GM12801 (cell line): ENCODE data around the gene INPPL1.

Experiments
- TF ChIP-seq, protein P1 (sequence below): IDR thresholded peaks from one replicate; pipeline ENCODE4 v1.5.1; 2011; ENCODE audit warnings: control low read depth; ENCODE audit not compliant: insufficient read length; ENCODE audit errors: extremely low read depth

The INPPL1 gene

DNA sequence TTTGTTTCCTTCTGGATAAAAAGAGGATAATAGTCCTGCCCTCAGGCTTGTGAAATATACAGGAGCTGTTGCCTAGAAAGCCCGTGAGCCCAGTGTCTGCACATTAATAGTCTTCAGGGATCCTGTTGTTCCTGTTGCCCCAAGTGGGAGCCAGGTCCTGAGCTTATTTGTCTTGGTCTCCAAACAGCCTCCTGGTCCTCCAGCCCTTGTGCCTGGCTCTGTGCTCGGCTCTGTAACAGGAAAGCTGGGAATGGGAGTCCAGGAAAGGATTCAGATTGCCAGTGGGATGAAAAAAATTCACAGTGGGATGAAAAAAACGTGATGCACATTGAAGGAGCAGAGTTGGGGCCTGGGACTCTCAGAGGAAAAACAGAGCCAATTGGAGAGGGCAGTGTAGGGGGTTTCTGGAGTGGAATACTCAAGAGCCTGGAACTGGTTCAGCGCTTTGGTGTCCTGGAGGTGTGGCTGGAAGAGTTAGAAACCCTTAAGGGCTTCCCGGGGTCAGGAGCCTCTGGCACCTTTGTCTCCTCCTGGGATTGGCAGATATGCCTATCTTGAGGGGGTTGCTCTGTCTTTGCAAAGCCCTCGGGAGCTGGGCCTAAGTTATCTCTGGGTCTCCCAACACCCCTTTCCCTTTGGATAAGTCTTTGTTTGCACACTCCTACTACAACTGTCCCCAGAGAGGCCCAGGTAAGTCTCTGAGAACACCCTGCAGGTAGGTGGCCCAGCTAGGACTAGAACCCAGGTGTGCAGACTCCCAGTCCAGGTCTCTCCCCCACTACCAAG is 2.3 kb upstream of the INPPL1 start:
- TF ChIP-seq, protein P1, sequence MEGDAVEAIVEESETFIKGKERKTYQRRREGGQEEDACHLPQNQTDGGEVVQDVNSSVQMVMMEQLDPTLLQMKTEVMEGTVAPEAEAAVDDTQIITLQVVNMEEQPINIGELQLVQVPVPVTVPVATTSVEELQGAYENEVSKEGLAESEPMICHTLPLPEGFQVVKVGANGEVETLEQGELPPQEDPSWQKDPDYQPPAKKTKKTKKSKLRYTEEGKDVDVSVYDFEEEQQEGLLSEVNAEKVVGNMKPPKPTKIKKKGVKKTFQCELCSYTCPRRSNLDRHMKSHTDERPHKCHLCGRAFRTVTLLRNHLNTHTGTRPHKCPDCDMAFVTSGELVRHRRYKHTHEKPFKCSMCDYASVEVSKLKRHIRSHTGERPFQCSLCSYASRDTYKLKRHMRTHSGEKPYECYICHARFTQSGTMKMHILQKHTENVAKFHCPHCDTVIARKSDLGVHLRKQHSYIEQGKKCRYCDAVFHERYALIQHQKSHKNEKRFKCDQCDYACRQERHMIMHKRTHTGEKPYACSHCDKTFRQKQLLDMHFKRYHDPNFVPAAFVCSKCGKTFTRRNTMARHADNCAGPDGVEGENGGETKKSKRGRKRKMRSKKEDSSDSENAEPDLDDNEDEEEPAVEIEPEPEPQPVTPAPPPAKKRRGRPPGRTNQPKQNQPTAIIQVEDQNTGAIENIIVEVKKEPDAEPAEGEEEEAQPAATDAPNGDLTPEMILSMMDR = no peak

DNA sequence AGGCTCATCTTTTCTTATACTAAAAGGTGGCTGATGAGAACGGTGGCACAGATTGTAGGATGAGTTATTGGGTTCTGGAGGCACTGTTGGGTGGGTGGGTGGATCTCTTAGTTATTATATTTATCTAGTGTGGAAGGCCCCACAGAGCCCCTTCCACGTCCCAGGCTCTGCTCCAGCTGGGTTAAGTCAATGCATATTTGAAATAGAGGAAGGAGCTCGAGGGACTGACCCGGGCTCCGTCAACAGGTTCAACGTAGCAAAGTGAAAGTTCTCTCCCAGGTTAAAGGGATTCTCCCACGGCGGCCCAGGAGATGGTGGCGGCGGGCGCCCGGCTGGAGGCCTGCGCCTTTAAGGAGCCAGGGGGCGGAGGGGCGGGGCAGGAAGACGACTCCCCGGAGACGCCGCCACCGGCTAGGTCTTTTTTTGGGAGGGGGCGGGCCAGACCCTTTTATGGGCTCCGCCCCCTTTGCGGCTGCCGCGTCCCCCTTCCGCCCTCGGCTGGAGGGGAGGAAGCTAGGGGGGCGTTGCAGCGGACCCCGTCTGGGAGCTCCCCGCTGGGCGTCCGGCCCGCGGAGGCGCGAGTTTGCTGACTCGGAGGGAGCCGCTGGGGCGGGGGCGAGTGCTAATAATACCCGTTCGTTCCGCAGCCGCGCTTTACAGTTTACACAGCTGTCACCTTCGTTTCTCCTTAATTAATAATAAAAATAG is 1.5 kb upstream of the INPPL1 start:
- TF ChIP-seq, protein P1 = no peak

DNA sequence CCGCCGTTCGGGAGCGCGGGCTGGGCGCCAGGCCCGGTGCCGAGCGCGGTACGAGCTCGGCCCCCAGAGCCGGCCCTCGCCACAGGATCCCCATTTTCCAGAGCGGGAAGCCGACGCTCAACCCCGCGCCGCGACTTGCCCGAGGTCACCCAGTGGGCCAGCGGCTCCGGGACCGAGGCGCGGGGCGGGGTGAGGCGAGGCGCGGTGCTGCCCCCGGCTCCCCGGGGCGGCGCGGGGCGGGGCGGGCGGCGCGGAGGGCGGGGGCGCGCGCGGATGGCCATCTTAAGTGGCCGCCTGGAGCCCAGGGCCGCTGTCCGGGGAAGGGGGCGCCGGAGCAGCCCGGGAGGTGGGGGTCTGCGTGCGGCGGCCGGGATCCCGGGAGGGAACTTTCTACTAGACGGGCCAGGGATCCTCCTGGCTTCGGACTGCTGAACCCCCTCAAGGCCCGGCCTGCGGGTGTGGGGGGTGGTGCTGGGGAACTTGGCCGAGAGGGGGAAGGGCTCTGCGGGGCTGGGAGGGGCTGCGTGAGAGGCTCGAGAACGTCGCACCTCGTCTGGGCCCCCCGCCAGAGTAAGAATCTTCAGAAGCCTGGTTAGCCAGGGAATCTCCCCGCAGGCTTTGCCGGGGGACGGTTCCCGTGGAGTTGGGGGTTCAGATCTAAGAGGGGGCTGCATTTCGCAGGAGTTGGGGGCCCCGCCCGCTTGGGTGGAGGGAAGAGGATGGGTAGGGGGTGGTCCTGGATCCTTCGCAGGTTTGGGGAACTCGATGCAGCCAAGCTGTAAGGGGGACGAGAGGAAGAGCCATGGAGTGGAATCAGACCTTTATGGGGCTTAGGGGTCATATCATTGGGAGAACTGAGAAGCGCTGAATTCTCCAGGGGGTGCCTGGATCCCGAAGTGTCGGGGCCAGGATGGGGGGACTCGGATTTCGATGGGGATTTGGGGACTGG is 678 bp upstream of the INPPL1 start:
- TF ChIP-seq, protein P1 = no peak

DNA sequence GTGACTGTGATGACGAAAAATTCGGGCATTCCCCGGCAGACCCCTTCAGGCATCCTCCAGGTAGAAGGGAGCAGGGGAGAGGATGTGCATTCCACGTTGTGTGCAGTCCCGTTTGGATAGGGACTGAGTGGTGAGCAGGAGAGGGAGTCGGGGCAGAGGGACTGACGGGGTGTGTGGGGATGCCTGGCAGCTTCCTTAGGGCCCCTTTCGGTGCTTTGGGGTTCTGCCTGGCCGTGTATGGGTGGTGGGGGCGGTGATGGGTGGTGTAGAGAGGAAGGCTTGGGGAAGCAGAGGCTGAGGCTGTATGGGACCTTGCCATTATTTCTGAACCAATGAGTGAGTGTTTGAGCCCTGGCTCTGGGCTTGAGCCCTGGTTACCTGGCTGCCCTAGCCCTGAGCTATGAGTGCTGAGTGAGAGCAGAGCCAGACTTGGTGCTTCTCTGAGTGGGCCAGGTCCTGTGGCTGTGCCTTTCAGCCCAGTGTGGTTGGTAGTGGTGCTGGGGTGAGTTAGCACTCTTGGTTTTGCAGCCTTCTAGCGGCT is 914 bp downstream of the INPPL1 start:
- TF ChIP-seq, protein P1 = no peak

DNA sequence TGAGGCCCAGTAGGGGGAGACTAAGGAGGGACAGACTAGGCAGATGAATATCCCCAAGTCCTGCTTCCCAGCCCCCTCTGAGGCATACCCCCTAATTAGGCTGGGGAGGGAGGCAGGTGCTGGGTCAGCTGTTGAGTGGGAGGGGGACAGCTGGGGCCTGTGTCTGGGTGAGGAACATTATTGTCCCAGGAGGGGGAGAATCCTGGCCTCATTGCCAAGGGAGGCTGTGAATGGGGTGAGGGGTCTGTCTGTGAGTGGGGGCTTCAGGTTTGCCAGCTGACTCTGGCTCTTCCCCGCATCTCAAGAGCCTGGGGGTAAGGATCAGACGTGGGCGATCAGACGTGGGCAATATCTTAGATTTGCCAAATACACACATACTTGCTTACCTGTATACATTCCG is 2.1 kb downstream of the INPPL1 start:
- TF ChIP-seq, protein P1 = no peak

DNA sequence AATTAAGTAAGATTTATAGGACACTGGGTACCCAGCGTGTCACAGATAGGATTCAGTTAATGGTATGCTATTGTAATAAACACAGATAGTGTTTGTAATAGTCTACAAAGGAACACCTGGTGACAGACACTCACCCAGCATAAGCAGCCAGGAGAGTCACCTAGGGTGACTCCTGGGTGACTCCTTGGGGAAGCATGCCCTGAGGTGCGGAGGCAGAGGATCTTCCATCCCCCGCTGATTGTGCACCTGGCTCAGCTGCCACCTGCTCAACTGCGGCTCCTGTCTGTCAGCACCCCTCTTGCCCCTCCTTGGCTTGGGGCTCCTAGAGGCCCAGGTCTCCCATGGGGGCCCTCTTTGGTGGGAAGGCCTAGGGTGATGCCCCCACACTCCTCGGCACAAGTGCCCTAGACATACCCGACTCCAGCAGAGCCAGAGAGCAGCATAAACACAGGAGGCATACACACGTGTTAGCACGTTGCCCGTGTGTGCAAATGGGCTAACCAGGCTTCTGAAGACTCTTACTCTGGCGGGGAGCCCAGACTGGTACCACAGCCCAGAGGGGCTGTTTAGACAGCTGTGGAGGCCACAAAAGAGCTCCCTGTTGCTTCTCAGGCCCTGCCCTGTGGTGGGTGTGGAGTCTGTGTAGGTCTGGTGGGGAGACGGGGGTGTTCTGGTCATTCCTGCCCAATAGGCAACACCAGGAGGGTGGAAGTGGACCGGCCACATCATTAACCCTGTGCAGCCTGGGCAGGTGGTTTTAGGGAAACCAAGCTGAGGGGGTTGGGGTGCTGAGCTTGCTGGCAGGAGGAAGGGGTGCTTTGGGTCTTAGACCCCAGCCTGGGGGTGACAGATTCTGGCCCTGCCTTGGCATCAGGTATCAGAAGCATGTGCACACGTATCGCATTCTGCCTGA is 3.0 kb downstream of the INPPL1 start:
- TF ChIP-seq, protein P1 = no peak
